GM12874 (cell line): ENCODE results near the gene ZNF385A.

Experiments
- TF ChIP-seq, protein P1 (sequence below): IDR thresholded peaks from 2 replicates; pipeline ENCODE4 v1.5.1; 2011; ENCODE audit warnings: low read depth, mild to moderate bottlenecking, control low read depth, low read length, moderate library complexity; ENCODE audit not compliant: insufficient read depth

Gene ZNF385A

DNA sequence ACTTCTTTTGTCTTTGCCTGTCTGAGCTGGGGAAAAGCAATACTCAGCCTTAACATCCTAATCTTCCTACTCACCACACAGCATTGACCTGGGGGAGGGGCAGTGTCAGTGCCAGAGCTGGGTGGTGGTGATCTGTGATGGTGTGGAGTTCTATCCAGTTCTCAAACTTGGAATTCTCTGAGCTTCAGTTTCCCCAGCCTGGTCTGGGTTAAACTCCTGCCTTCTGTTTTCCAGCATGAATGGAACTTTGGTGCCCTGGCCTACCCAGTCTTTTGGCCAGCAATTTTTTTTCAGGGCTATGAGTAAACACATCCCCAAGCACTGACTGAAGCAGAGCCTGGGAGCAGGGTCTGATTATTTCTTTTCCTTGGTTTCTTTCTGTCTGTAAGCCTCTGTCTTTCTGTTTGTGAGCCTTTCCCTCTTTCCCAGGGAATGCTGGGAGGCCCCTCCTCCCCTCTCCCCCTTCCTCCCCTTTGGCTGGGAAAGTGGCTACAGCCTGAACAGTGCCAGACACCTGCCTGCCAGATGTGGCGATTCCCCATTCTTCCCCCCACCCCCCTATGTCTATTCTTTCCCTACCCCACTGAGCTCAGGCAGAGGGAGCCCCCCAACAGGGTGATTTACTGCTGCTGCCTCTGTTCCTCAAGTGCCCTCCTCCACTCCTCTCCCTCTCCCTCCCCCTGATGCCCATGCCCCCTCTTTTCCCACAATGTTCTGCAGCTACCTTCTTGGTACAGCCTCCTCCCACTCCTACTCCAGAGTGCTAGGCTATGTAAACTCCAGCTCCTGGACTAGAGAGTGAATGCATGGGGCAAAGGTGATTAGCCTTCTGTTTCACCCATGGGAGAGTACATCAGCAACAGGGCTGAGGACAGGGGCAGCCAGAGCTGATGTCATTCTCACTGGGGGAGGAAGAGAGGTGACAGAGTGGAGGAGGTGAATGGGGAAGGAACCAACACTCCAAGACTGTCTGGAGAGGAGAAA, 31.4 kb downstream of the ZNF385A start:
- TF ChIP-seq, protein P1, sequence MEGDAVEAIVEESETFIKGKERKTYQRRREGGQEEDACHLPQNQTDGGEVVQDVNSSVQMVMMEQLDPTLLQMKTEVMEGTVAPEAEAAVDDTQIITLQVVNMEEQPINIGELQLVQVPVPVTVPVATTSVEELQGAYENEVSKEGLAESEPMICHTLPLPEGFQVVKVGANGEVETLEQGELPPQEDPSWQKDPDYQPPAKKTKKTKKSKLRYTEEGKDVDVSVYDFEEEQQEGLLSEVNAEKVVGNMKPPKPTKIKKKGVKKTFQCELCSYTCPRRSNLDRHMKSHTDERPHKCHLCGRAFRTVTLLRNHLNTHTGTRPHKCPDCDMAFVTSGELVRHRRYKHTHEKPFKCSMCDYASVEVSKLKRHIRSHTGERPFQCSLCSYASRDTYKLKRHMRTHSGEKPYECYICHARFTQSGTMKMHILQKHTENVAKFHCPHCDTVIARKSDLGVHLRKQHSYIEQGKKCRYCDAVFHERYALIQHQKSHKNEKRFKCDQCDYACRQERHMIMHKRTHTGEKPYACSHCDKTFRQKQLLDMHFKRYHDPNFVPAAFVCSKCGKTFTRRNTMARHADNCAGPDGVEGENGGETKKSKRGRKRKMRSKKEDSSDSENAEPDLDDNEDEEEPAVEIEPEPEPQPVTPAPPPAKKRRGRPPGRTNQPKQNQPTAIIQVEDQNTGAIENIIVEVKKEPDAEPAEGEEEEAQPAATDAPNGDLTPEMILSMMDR: no peak

DNA sequence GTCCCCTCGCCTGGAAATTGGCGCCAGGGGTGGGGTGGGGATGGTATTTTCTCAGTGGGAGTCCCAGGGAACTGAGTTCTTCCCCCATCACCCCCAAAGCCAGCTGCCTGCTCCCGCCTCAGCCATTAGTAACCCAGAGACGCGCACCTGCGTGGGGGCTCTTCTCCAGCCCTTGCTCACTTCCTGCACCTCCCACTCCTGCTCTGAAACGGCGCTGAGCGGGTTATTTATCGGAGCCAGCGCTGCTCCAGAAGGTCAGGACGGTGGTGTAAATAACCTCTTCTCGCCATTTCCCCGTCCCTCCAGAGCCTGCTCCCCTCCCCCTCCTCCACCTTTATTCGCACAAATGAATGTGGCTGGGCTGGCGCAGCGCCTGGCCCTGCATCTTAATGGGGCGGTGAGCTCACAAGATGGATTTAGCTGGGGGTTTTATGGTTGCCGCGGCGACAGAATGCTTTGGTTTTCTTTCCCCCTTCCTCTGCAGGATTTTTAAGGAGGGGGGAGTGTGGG, 32.5 kb downstream of the ZNF385A start:
- TF ChIP-seq, protein P1: no peak

- TF ChIP-seq, protein P1: no peak
Measured at GRCh38 chr12:54351341-54351740, 33.2 kb downstream of the ZNF385A start.

- TF ChIP-seq, protein P1: no peak
Measured at GRCh38 chr12:54350743-54351142, 33.8 kb downstream of the ZNF385A start.

DNA sequence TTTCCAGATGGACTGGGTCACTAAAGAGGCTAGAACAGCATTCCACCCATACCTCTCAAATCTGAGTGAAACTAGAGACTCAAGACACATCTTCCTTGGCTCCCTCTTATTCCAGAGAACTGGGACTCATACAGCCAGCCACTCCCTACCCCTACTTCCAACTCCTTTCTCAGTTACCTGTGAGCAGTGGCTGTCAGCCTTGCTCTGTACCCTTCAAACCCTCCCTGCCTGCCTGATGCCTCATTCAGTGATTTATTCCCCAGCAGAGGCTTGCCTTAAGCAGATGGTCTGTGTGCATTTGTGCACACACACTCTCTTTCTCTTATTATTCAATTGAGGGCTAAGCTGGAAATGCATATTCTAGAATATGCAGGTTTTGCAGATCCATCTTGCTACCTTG, 34.9 kb downstream of the ZNF385A start:
- TF ChIP-seq, protein P1: no peak

DNA sequence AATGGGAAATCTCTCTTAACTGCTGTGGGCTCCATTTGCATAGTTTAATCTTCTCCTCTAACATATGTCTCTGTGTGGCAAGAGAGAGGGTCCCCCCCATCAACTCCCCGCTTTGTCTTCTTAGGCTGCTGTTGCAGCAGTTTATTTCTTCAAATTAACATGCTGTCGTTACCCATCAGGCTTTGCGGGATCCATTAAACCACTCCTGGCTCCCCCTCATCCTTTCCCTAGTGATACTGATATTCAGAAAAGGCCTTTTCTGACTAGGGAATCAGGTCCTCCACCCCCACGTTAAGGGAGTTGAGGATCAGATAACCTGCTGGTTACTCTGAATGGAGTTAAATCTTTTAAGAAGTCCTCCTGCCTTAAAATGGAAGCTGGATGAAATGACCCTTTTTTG, 35.5 kb downstream of the ZNF385A start:
- TF ChIP-seq, protein P1: no peak

DNA sequence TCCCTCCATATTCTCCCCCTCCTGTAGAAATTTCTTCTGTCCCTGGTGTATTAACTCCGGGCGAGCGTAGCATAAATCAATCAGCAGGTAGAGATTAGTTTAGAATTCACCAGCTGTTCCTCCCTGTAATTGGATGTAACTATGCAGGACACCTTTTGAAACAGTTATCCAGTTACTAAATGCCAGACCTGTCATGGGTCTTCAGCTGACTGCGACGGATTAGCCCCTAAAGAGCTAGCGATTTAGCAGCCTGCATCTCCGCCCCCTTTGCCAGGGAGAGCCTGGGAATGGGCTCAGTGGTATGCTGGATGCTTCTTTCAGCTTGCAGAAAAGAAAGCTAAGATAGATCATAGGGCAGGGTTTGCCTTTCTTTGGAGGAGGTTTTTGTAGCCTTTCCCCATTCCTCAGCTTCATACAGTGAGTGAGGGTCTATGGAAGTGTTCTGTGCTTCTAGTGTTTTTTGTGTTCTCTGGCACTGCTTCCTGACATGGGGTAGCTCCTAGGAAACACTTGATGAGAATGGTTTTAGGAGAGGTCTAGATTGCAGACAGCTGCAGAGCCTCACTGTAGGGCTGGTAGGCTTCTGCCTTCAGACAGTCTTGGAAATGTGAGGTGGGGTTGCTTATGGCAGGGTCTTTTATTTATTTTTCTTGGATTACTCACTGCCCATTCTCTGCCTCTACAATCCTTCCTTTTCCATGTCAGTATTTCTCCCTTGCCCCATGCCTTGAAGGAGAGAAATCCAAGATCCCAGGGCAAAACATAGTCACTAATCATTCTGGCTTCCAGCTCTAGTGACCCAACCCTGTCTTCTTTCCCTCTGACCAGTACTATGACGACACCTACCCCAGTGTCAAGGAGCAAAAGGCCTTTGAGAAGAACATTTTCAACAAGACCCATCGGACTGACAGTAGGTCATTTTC, 42.9 kb downstream of the ZNF385A start:
- TF ChIP-seq, protein P1: no peak
